ENCODE measurements around the gene PROS1.

DNA sequence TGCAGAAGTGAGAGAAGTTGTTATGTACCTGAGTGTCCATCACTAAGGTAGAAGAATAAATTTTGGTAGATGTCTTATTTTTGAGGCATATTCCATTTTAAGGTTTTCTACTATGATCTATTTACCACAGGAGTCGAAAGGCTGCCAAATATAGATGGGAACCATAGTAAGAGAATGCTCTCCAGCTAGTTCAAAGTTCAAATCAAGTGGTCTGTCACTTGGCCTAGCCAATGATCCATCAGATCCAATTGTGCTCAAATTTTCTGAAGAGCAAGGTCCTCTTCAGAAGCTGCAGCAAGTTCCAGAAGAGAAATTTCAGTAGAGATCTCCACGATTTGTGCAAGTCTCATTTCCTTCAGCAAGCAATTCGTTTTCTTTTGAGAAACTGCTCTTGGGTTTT lies 10.9 kb downstream of the PROS1 start:
- no peak for TF ChIP-seq POLR2A (IDR thresholded peaks at IDR 0.05)
- TF ChIP-seq, protein P1, sequence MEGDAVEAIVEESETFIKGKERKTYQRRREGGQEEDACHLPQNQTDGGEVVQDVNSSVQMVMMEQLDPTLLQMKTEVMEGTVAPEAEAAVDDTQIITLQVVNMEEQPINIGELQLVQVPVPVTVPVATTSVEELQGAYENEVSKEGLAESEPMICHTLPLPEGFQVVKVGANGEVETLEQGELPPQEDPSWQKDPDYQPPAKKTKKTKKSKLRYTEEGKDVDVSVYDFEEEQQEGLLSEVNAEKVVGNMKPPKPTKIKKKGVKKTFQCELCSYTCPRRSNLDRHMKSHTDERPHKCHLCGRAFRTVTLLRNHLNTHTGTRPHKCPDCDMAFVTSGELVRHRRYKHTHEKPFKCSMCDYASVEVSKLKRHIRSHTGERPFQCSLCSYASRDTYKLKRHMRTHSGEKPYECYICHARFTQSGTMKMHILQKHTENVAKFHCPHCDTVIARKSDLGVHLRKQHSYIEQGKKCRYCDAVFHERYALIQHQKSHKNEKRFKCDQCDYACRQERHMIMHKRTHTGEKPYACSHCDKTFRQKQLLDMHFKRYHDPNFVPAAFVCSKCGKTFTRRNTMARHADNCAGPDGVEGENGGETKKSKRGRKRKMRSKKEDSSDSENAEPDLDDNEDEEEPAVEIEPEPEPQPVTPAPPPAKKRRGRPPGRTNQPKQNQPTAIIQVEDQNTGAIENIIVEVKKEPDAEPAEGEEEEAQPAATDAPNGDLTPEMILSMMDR (IDR thresholded peaks at IDR 0.05), result no peak

Measured in heart left ventricle (tissue), 13 donors.